ENCODE results near the gene UBXN7. TPM values are rescaled to one million over a fixed set of nuclear protein-coding genes. Genes with fewer than 3 reads are reported as not detected.

Gene UBXN7
- total and polyA plus RNA-seq, 12 donors = 3.5 to 82.0 (median 24.2) TPM

GRCh38 chr3:196408565-196409300 is 23.5 kb downstream of the UBXN7 start:
- Histone ChIP-seq H3K9me3 (replicated peaks in 1 of 3) (peaks cover 0 to 4% (median 0%) of the 10 kb centered on the region in 3 donors), H3K4me1 (replicated peaks in 1 of 2) (no peaks in the 10 kb centered on the region), H3K4me3 (no peak overlapping the region), H3K27ac (no peak overlapping the region), H3K36me3 (replicated peaks in 1 of 2) (peaks cover 0 to 6% of the 10 kb centered on the region in 2 donors), H3K27me3 (no peaks in the 10 kb centered on the region)
- DNase-seq = no peak
- 97 to 100% (median 98%) methylated on average over 4 of the region's 4 CpGs for WGBS, 4 donors
- intact Hi-C loops (cut with DNase I) = no loop called here
- TF ChIP-seq POLR2A (IDR thresholded peaks at IDR 0.05) = no peak
- TF ChIP-seq CTCF (IDR thresholded peaks at IDR 0.05) = no peak

GRCh38 chr3:196406811-196407470 is 25.3 kb downstream of the UBXN7 start:
- no peak overlapping the region for H3K4me3 ChIP-seq
- H3K4me1 ChIP-seq (replicated peaks in 1 of 2) = no peaks in the 10 kb centered on the region
- no peaks in the 10 kb centered on the region for H3K27me3 ChIP-seq
- 64 to 69% (median 66%) methylated on average over 8 of the region's 8 CpGs for WGBS, 4 donors
- intact Hi-C loops (cut with DNase I) = no loop called here
- TF ChIP-seq POLR2A (IDR thresholded peaks at IDR 0.05) (no peak), CTCF (IDR thresholded peaks at IDR 0.05) (no peak)
- H3K9me3 ChIP-seq (replicated peaks in 1 of 3) = peaks cover 0 to 4% (median 0%) of the 10 kb centered on the region in 3 donors
- H3K36me3 ChIP-seq (replicated peaks in 1 of 2) = peaks cover 0 to 12% of the 10 kb centered on the region in 2 donors
- peak overlapping the region in 1 of 5 donors; percentile 65 for H3K27ac ChIP-seq
- DNase-seq = peak in 1 of 7 donors; percentile 17

- peaks cover 12% of the 10 kb centered on the region in 2 donors for H3K4me1 ChIP-seq (replicated peaks in 1 of 2)
- no peaks in the 10 kb centered on the region for H3K9me3 ChIP-seq (replicated peaks in 1 of 3)
- peaks cover 0 to 30% of the 10 kb centered on the region in 2 donors for H3K36me3 ChIP-seq (replicated peaks in 1 of 2)
- H3K27me3 ChIP-seq = no peaks in the 10 kb centered on the region
- TF ChIP-seq POLR2A (IDR thresholded peaks at IDR 0.05) (no peak), CTCF (IDR thresholded peaks at IDR 0.05) (no peak)
- no peak overlapping the region for H3K4me3 ChIP-seq
- 48 to 59% (median 53%) methylated on average over 6 of the region's 6 CpGs for WGBS, 4 donors
- DNase-seq = no peak
- intact Hi-C loops (cut with DNase I) = no loop called here
- H3K27ac ChIP-seq = no peak overlapping the region
Observed at GRCh38 chr3:196400331-196400730, 31.9 kb downstream of the UBXN7 start.

- Histone ChIP-seq H3K27ac (no peak overlapping the region), H3K9me3 (replicated peaks in 1 of 3) (no peaks in the 10 kb centered on the region), H3K27me3 (no peaks in the 10 kb centered on the region), H3K36me3 (replicated peaks in 1 of 2) (peaks cover 0 to 24% of the 10 kb centered on the region in 2 donors), H3K4me1 (replicated peaks in 1 of 2) (peaks cover 12% of the 10 kb centered on the region in 2 donors), H3K4me3 (no peak overlapping the region)
- intact Hi-C loops (cut with DNase I) = no loop called here
- TF ChIP-seq POLR2A (IDR thresholded peaks at IDR 0.05) (no peak), CTCF (IDR thresholded peaks at IDR 0.05) (no peak)
- 50 to 60% (median 55%) methylated on average over 3 of the region's 3 CpGs for WGBS, 4 donors
- DNase-seq = peak in 4 of 7 donors; percentile 24 to 36 (median 30)
Observed at GRCh38 chr3:196399485-196399945, 32.7 kb downstream of the UBXN7 start.

All from adrenal gland (tissue), 12 donors.